GM23248 (cell line): ENCODE results near the gene KCNN1. TPM values are rescaled to one million over a fixed set of nuclear protein-coding genes. Genes with fewer than 3 reads are reported as not detected.
A peak's percentile ranks its signal among the peaks of the same experiment; 100 is the strongest.

Experiments used
- DNase-seq: peaks from one replicate; pipeline ENCODE4 v3.0.0-alpha.2; 2015
- H2AFZ ChIP-seq: fragments of 200-600 bp; sonication (generic); 2 replicates; pipeline ENCODE4 v1.6.1; 2016; ENCODE audit warnings: antibody characterized with exemption
- H3F3A ChIP-seq: fragments of 200-600 bp; sonication (generic); 2 replicates; pipeline ENCODE4 v1.6.1; 2016; ENCODE audit warnings: mild to moderate bottlenecking, antibody characterized with exemption, mixed run types; ENCODE audit not compliant: insufficient read depth
- H3K27ac ChIP-seq: fragments of 200-600 bp; sonication (generic); 2 replicates; pipeline ENCODE4 v1.5.1; 2016; ENCODE audit warnings: mild to moderate bottlenecking
- H3K27me3 ChIP-seq: fragments of 200-600 bp; sonication (generic); replicated peaks from 2 replicates; pipeline ENCODE4 v1.6.1; 2016; ENCODE audit warnings: mild to moderate bottlenecking; ENCODE audit not compliant: insufficient read depth
- H3K36me3 ChIP-seq: fragments of 200-600 bp; sonication (generic); 2 replicates; pipeline ENCODE4 v1.6.1; 2016; ENCODE audit warnings: low read depth, mild to moderate bottlenecking
- H3K4me1 ChIP-seq: fragments of 200-600 bp; sonication (generic); 2 replicates; pipeline ENCODE4 v1.6.1; 2016; ENCODE audit warnings: mild to moderate bottlenecking; ENCODE audit not compliant: insufficient read depth
- H3K4me2 ChIP-seq: fragments of 200-600 bp; sonication (generic); one replicate; pipeline ENCODE4 v1.6.1; 2016; ENCODE audit warnings: mild to moderate bottlenecking; ENCODE audit not compliant: unreplicated experiment
- H3K4me3 ChIP-seq: fragments of 200-600 bp; sonication (generic); 2 replicates; pipeline ENCODE4 v1.5.1; 2016; ENCODE audit warnings: mild to moderate bottlenecking
- H3K79me2 ChIP-seq: fragments of 200-600 bp; sonication (generic); 2 replicates; pipeline ENCODE4 v1.6.1; 2016; ENCODE audit warnings: mild to moderate bottlenecking; ENCODE audit not compliant: insufficient read depth
- H3K9ac ChIP-seq: fragments of 200-600 bp; sonication (generic); 2 replicates; pipeline ENCODE4 v1.6.1; 2016; ENCODE audit warnings: mild to moderate bottlenecking
- H3K9me2 ChIP-seq: fragments of 200-600 bp; sonication (generic); 2 replicates; pipeline ENCODE4 v1.6.1; 2016; ENCODE audit warnings: mixed run types, mild to moderate bottlenecking, moderate library complexity; ENCODE audit not compliant: insufficient read depth
- H3K9me3 ChIP-seq: fragments of 200-600 bp; sonication (generic); one replicate; pipeline ENCODE4 v1.6.1; 2017; ENCODE audit warnings: low read depth
- H4K20me1 ChIP-seq: fragments of 200-600 bp; sonication (generic); 2 replicates; pipeline ENCODE4 v1.6.0; 2016; ENCODE audit not compliant: insufficient read depth
- EZH2 ChIP-seq: fragments of 200-600 bp; sonication (generic); IDR thresholded peaks from 2 replicates; pipeline ENCODE4 v1.6.1; 2018; ENCODE audit warnings: antibody characterized with exemption, mild to moderate bottlenecking; ENCODE audit not compliant: insufficient read depth, poor library complexity, severe bottlenecking
- EZH2phosphoT487 ChIP-seq: fragments of 200-600 bp; sonication (generic); IDR thresholded peaks from 2 replicates; pipeline ENCODE4 v1.6.1; 2018; ENCODE audit warnings: antibody characterized with exemption, moderate library complexity, mild to moderate bottlenecking, low read depth; ENCODE audit not compliant: insufficient read depth
- WGBS, 2 experiments: methylation state at CpG; one replicate each; pipeline ENCODE4 v1.1.6; 2015 to 2017; ENCODE audit warnings: low lambda C conversion rate in 2 of 2, low coverage in 1 of 2; ENCODE audit errors: missing lambda C conversion rate in 2 of 2; 5-methylcytosine and 5-hydroxymethylcytosine counted together
- in situ Hi-C: fragments of 300-500 bp; cut with MboI; formaldehyde crosslinking; loops from 2 replicates; pipeline ENCODE4 v1.15.0; 2020
- polyA plus RNA-seq: library from polyadenylated mRNA; unstranded; fragments of >200 nt; fragmentation: Nextera tagmentation; extraction: Ambion mirVana; gene quantifications from 2 replicates; pipeline ENCODE4 v1.2.1, GENCODE V29; 2016
- total RNA-seq: library from RNA; depleted of rRNA; stranded (reverse); fragments of >200 nt; shearing (Covaris generic); gene quantifications from 2 replicates; pipeline ENCODE4 v1.2.3, GENCODE V29; 2014

The KCNN1 gene
- total and polyA plus RNA-seq, 2 experiments from 2014 or later, result not detected

DNA sequence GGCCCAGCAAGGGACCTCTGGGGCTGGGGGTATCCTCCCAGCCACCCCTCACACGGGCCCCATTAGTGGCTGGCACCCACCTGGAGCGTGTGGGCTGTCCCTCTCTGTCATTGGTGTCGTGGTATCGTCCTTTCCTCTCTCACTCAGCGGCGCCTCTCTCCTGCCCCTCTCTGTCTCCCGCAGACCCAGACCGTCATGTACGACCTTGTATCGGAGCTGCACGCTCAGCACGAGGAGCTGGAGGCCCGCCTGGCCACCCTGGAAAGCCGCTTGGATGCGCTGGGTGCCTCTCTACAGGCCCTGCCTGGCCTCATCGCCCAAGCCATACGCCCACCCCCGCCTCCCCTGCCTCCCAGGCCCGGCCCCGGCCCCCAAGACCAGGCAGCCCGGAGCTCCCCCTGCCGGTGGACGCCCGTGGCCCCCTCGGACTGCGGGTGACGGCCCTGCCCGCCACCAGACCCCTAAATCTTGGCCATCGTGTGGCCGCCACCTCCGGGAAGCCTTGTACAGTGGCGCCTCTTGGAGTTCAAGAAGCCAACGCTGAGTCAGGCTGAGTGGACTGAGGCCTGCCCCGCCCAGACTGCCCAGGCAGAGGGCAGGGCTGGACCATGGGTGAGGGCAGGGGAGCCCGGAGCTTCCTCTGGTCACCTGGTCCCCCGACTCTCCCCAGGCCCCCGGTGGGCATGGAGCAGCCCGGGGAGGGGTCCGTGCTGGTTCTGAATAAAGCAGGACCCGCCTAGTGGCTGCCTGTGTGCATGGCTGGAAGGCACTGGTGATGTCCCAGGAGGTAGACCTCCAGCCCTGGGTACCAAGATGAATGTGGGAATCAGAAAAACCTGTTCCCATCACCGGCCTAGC, 31.3 kb downstream of the KCNN1 start:
- no peaks in the 10 kb centered on the region for H4K20me1 ChIP-seq
- in situ Hi-C loops, result loop anchor here (10.0 kb wide), 1 partner anchor 53 kb away; no protein-coding TSS in a partner anchor
- peaks cover 18% of the 10 kb centered on the region for H3K79me2 ChIP-seq
- 0 out of 2 replicates have a peak, but pooled peaks cover 4% of the 10 kb centered on the region for H3F3A ChIP-seq
- 0 out of 2 replicates have a peak overlapping the region, but pooled peaks have one; percentile 10 for H3K9ac ChIP-seq
- peak overlapping the region; percentile 35; the same call in 1 of the 2 replicates for H2AFZ ChIP-seq
- H3K4me1 ChIP-seq, result peaks cover 9% of the 10 kb centered on the region; the same call in 1 of the 2 replicates
- H3K4me2 ChIP-seq, result no peak overlapping the region
- no peak for TF ChIP-seq EZH2
- no peak for TF ChIP-seq EZH2phosphoT487
- DNase-seq, result peak; percentile 82
- WGBS, 2 experiments, result 64 to 66% methylated on average over 19 to 37 of the region's 41 CpGs
- no peaks in the 10 kb centered on the region for H3K9me2 ChIP-seq
- H3K27ac ChIP-seq, result no peak overlapping the region
- H3K36me3 ChIP-seq, result no peaks in the 10 kb centered on the region
- H3K9me3 ChIP-seq, result no peaks in the 10 kb centered on the region
- no peaks in the 10 kb centered on the region for H3K27me3 ChIP-seq
- H3K4me3 ChIP-seq, result no peak overlapping the region

DNA sequence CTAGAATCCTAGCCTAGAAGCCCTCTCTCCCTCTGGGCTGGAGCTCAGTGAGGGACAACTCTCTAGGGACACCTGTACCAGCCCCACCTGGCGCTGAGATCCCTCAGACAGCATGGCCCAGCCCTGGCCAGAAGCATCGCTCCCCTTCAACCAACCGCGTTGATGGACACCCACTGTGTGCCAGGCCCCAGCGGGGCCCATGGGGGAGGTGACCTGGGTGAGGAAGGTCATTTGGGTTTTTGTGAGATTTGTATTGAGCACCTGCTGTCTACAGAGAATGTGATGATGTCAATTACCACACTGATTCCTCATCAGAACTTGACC, 31.9 kb downstream of the KCNN1 start:
- Histone ChIP-seq H4K20me1 (no peaks in the 10 kb centered on the region), H3K4me2 (no peak overlapping the region), H3K9ac (no peak overlapping the region), H3K4me1 (peaks cover 9% of the 10 kb centered on the region; the same call in 1 of the 2 replicates), H3K79me2 (peaks cover 21% of the 10 kb centered on the region), H3K9me2 (no peaks in the 10 kb centered on the region), H3K27ac (no peak overlapping the region), H3K36me3 (no peaks in the 10 kb centered on the region), H3K4me3 (no peak overlapping the region), H3K27me3 (no peaks in the 10 kb centered on the region), H2AFZ (no peak overlapping the region), H3K9me3 (no peaks in the 10 kb centered on the region), H3F3A (0 out of 2 replicates have a peak, but pooled peaks cover 4% of the 10 kb centered on the region)
- TF ChIP-seq EZH2 (no peak), EZH2phosphoT487 (no peak)
- WGBS, 2 experiments, result 91 to 97% methylated on average over 5 of the region's 5 CpGs
- DNase-seq, result no peak
- in situ Hi-C loops, result loop anchor here (10.0 kb wide), 1 partner anchor 54 kb away; no protein-coding TSS in a partner anchor

DNA sequence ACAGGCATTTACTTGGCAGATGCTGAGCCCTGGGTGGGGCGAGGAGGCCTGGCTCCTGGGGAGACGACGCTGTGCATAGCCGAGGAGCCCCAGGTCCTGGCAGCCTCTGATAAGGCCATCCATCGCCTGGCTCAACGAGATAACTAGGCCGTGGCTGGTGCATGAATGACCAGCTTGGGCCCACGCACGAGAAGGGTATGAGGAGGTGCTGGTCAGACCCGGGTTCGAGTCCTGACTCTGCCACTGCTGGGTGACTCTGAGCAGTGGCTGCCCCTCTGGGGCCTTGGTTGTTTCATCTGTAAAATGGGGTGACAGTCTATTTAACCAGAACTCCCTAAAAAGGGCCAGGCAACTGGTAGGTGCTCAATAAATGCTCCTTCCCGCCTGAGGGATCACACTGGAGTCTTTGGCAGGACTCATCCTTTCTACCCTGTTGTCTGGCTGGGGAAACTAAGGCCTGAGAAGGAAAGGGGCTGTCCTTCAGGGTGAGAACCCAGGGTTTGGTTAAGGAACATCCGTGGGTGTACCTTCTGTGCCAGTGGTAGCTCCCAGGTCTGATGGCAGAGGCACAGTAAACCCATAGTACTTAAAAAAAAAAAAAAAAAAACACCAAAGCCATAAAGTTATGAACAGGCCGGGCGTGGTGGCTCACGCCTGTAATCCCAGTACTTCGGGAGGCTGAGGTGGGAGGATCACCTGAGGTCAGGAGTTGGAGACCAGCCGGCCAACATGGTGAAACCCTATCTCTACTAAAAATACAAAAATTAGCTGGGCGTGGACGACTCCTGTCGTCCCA, 33.0 kb downstream of the KCNN1 start:
- H3K36me3 ChIP-seq, result no peaks in the 10 kb centered on the region
- peak overlapping the region; percentile 25 for H3K4me2 ChIP-seq
- TF ChIP-seq EZH2, result no peak
- no peak for TF ChIP-seq EZH2phosphoT487
- peaks cover 21% of the 10 kb centered on the region for H3K79me2 ChIP-seq
- no peak for DNase-seq
- WGBS, 2 experiments, result 85 to 86% methylated on average over 19 to 21 of the region's 21 CpGs
- H3K9me2 ChIP-seq, result no peaks in the 10 kb centered on the region
- peak overlapping the region; percentile 75 for H3K27ac ChIP-seq
- peak overlapping the region; percentile 90 for H3K4me3 ChIP-seq
- H3K27me3 ChIP-seq, result no peaks in the 10 kb centered on the region
- H4K20me1 ChIP-seq, result no peaks in the 10 kb centered on the region
- 0 out of 2 replicates have a peak, but pooled peaks cover 4% of the 10 kb centered on the region for H3F3A ChIP-seq
- H3K9ac ChIP-seq, result peak overlapping the region; percentile 88
- in situ Hi-C loops, result loop anchor here (10.0 kb wide), 2 partner anchors 55 kb away; no protein-coding TSS in a partner anchor
- H2AFZ ChIP-seq, result peak overlapping the region; percentile 79
- peaks cover 9% of the 10 kb centered on the region; the same call in 1 of the 2 replicates for H3K4me1 ChIP-seq
- H3K9me3 ChIP-seq, result no peaks in the 10 kb centered on the region

DNA sequence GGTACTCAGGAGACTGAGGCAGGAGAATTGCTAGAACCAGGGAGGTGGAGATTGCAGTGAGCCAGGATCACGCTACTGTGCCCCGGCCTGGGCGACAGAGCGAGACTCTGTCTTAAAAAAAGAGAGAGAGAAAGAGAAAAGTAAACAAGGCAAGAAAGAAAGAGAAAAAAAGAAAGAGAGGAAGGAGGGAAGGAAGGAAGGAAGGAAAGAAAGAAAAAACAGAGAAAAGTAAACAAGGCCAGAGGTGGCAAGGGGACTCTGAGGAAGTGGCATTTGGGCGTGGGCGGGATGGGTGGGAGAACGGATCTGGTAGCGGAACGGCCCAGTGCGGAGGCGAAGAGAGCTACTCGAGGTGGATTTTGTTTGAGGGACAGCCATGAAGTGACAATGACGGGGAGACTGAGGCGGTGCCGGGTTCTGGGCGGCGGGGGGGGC, 33.6 kb downstream of the KCNN1 start:
- Histone ChIP-seq H3K36me3 (no peaks in the 10 kb centered on the region), H2AFZ (peak overlapping the region; percentile 79), H3K9me2 (no peaks in the 10 kb centered on the region), H4K20me1 (no peaks in the 10 kb centered on the region), H3K9ac (peak overlapping the region; percentile 88), H3K79me2 (peaks cover 21% of the 10 kb centered on the region), H3K27me3 (no peaks in the 10 kb centered on the region), H3F3A (0 out of 2 replicates have a peak, but pooled peaks cover 4% of the 10 kb centered on the region), H3K4me2 (peak overlapping the region; percentile 80), H3K4me1 (peaks cover 9% of the 10 kb centered on the region; the same call in 1 of the 2 replicates), H3K4me3 (peak overlapping the region; percentile 90), H3K27ac (peak overlapping the region; percentile 75), H3K9me3 (no peaks in the 10 kb centered on the region)
- DNase-seq, result no peak
- in situ Hi-C loops, result loop anchor here (10.0 kb wide), 1 partner anchor 54 kb away; no protein-coding TSS in a partner anchor
- WGBS, 2 experiments, result 8 to 10% methylated on average over 9 to 17 of the region's 17 CpGs
- no peak for TF ChIP-seq EZH2phosphoT487
